GM12801 (cell line): ENCODE measurements around the gene DUSP15.

Experiments used
- TF ChIP-seq, protein P1 (sequence below): IDR thresholded peaks from one replicate; pipeline ENCODE4 v1.5.1; 2011; ENCODE audit warnings: control low read depth; ENCODE audit not compliant: insufficient read length; ENCODE audit errors: extremely low read depth

DUSP15 gene

GRCh38 chr20:31861385-31862156, 8.8 kb downstream of the DUSP15 start:
- TF ChIP-seq, protein P1, sequence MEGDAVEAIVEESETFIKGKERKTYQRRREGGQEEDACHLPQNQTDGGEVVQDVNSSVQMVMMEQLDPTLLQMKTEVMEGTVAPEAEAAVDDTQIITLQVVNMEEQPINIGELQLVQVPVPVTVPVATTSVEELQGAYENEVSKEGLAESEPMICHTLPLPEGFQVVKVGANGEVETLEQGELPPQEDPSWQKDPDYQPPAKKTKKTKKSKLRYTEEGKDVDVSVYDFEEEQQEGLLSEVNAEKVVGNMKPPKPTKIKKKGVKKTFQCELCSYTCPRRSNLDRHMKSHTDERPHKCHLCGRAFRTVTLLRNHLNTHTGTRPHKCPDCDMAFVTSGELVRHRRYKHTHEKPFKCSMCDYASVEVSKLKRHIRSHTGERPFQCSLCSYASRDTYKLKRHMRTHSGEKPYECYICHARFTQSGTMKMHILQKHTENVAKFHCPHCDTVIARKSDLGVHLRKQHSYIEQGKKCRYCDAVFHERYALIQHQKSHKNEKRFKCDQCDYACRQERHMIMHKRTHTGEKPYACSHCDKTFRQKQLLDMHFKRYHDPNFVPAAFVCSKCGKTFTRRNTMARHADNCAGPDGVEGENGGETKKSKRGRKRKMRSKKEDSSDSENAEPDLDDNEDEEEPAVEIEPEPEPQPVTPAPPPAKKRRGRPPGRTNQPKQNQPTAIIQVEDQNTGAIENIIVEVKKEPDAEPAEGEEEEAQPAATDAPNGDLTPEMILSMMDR, result no peak

DNA sequence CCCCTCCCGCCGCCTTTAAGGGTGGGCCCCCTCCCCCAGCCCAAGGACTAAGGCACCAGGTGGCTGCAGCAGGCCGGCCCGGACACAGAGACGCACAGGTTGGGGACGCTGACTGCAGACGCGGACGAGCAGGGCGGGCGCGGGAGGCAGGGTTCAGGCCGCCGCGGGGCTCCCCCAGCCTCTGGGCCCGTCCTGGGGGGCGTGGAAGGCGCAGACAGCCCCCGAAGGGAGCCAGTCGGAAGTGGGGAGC, 9.3 kb downstream of the DUSP15 start:
- TF ChIP-seq, protein P1, result no peak

GRCh38 chr20:31860390-31861134, 9.8 kb downstream of the DUSP15 start:
- TF ChIP-seq, protein P1, result no peak

- TF ChIP-seq, protein P1, result no peak
Observed at GRCh38 chr20:31859998-31860380, 10.3 kb downstream of the DUSP15 start.

GRCh38 chr20:31859266-31859997, 10.9 kb downstream of the DUSP15 start:
- TF ChIP-seq, protein P1, result no peak

DNA sequence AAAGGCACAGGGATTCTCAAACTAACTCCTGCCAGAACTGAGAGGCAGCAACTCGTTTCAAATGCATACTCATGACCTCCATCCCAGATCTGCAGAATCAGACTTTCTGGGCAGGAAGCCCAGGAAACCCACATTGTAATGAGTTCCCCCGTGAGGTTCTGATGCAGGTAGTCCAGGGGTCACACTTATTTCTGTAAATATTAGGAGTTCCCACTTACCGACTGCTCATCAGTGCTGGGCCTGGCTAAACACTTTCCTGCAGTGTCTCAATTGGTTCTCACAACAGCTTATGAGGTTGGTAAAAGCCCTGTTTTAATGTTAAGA, 11.6 kb downstream of the DUSP15 start:
- TF ChIP-seq, protein P1, result no peak
